Transverse colon (tissue), 4 donors: ENCODE data around the gene MPZL3.

Experiments
- EP300 ChIP-seq: sonication (generic); formaldehyde crosslinking; IDR thresholded peaks from one replicate; pipeline ENCODE4 v1.6.1; 2017; ENCODE audit warnings: antibody characterized with exemption, low read depth
- POLR2A ChIP-seq: fragments of 450-650 bp; IDR thresholded peaks from one replicate; pipeline ENCODE4 v1.6.1; 2016; ENCODE audit warnings: antibody characterized with exemption, mild to moderate bottlenecking, moderate library complexity
- POLR2AphosphoS5 ChIP-seq, 3 donors: sonication (generic); formaldehyde crosslinking; IDR thresholded peaks; one replicate each; pipeline ENCODE4 v1.6.1; 2016; ENCODE audit warnings: antibody characterized with exemption in 3 of 3
- TF ChIP-seq, protein P1 (sequence below), 5 experiments: fragments of 200-600 bp in 3 of 5; fragments of 450-650 bp in 2 of 5; sonication (generic) in 3 of 5; IDR thresholded peaks; 1 replicate in 2 of 5; 2 replicates in 3 of 5; pipeline ENCODE4 v1.5.1; 2016 to 2017; ENCODE audit warnings: antibody characterized with exemption in 5 of 5, inconsistent platforms in 3 of 5, mild to moderate bottlenecking in 2 of 5, moderate library complexity in 1 of 5

- TF ChIP-seq, protein P1, sequence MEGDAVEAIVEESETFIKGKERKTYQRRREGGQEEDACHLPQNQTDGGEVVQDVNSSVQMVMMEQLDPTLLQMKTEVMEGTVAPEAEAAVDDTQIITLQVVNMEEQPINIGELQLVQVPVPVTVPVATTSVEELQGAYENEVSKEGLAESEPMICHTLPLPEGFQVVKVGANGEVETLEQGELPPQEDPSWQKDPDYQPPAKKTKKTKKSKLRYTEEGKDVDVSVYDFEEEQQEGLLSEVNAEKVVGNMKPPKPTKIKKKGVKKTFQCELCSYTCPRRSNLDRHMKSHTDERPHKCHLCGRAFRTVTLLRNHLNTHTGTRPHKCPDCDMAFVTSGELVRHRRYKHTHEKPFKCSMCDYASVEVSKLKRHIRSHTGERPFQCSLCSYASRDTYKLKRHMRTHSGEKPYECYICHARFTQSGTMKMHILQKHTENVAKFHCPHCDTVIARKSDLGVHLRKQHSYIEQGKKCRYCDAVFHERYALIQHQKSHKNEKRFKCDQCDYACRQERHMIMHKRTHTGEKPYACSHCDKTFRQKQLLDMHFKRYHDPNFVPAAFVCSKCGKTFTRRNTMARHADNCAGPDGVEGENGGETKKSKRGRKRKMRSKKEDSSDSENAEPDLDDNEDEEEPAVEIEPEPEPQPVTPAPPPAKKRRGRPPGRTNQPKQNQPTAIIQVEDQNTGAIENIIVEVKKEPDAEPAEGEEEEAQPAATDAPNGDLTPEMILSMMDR (IDR thresholded peaks at IDR 0.05), result no peak
- TF ChIP-seq POLR2A (no peak), POLR2AphosphoS5 (IDR thresholded peaks at IDR 0.05) (no peak), EP300 (no peak)
Measured at GRCh38 chr11:118274186-118274585, 22.0 kb upstream of the MPZL3 start.
